SK-N-SH (cell line): Measurements from ENCODE around the gene CAST. TPM values are rescaled to one million over a fixed set of nuclear protein-coding genes. Genes with fewer than 3 reads are reported as not detected.

Experiments
- CTCF ChIA-PET: fragments of 300-600, 350-600 bp; formaldehyde crosslinking; extraction: SDS; loops from one replicate; lab custom pipeline; 2021; lab: Yijun Ruan, JAX
- POLR2A ChIA-PET: fragments of 350-600 bp; sonication (Branson Sonifier 250); formaldehyde crosslinking; extraction: SDS; loops from one replicate; lab custom pipeline; 2020; ENCODE audit warnings: antibody characterized with exemption, inconsistent platforms; lab: Yijun Ruan, JAX
- DNase-seq: peaks from one replicate; pipeline ENCODE4 v3.0.0; 2012
- H2AFZ ChIP-seq: fragments of 200-600 bp; sonication (generic); 2 replicates; pipeline ENCODE4 v1.8.1; 2016; ENCODE audit warnings: antibody characterized with exemption, mild to moderate bottlenecking, low read depth
- H3F3A ChIP-seq: fragments of 200-600 bp; sonication (generic); replicated peaks from 2 replicates; pipeline ENCODE3; 2016; ENCODE audit warnings: antibody characterized with exemption, mild to moderate bottlenecking; ENCODE audit not compliant: insufficient read depth
- H3K27ac ChIP-seq, 2 experiments: fragments of 200-500 bp in 1 of 2; fragments of 200-600 bp in 1 of 2; sonication (Bioruptor generic) in 1 of 2; sonication (generic), shearing (Covaris generic) in 1 of 2; 2 replicates each; pipeline versions ENCODE4 v1.5.1 to v1.6.1; 2014 to 2016; ENCODE audit warnings: low read depth in 2 of 2, inconsistent platforms in 1 of 2, low read length in 1 of 2, mild to moderate bottlenecking in 1 of 2, mixed read lengths in 1 of 2
- H3K27me3 ChIP-seq: fragments of 200-600 bp; sonication (generic), shearing (Covaris generic); 2 replicates; pipeline ENCODE4 v1.6.1; 2016; ENCODE audit warnings: mixed run types; ENCODE audit not compliant: insufficient read depth
- H3K36me3 ChIP-seq, 2 experiments: fragments of 200-500 bp in 1 of 2; fragments of 200-600 bp in 1 of 2; sonication (Bioruptor generic) in 1 of 2; sonication (generic) in 1 of 2; replicated peaks in 1 of 2; 2 replicates each; pipeline versions ENCODE3 to v1.5.1; 2014 to 2016; ENCODE audit warnings: low read length in 1 of 2, mild to moderate bottlenecking in 1 of 2; ENCODE audit not compliant: insufficient read depth in 2 of 2, control insufficient read depth in 1 of 2
- H3K4me1 ChIP-seq, 2 experiments: fragments of 200-500 bp in 1 of 2; fragments of 200-600 bp in 1 of 2; sonication (Bioruptor generic) in 1 of 2; sonication (generic), shearing (Covaris generic) in 1 of 2; 2 replicates each; pipeline versions ENCODE4 v1.5.1 to v1.6.1; 2014 to 2016; ENCODE audit warnings: low read depth in 1 of 2, low read length in 1 of 2, mixed run types in 1 of 2; ENCODE audit not compliant: insufficient read depth in 2 of 2, control insufficient read depth in 1 of 2
- H3K4me2 ChIP-seq: fragments of 200-600 bp; sonication (generic), shearing (Covaris generic); 2 replicates; pipeline ENCODE4 v1.6.1; 2017; ENCODE audit warnings: mixed run types
- H3K4me3 ChIP-seq, 2 experiments: fragments of 200-500 bp in 1 of 2; fragments of 200-600 bp in 1 of 2; sonication (Bioruptor generic) in 1 of 2; sonication (generic), shearing (Covaris generic) in 1 of 2; 2 replicates each; pipeline versions ENCODE4 v1.5.1 to v1.8.1; 2014 to 2016; ENCODE audit warnings: low read depth in 2 of 2, inconsistent platforms in 1 of 2, low read length in 1 of 2, mild to moderate bottlenecking in 1 of 2, mixed read lengths in 1 of 2, moderate library complexity in 1 of 2
- H3K79me2 ChIP-seq: fragments of 200-600 bp; sonication (generic); 2 replicates; pipeline ENCODE4 v1.8.1; 2017; ENCODE audit warnings: mild to moderate bottlenecking; ENCODE audit not compliant: insufficient read depth
- H3K9ac ChIP-seq: fragments of 200-600 bp; sonication (generic); 2 replicates; pipeline ENCODE4 v1.6.1; 2017; ENCODE audit warnings: mixed run types
- H3K9me2 ChIP-seq: fragments of 200-600 bp; sonication (generic); 2 replicates; pipeline ENCODE4 v1.6.1; 2017; ENCODE audit warnings: mixed run types
- H3K9me3 ChIP-seq: fragments of 200-600 bp; sonication (generic); 2 replicates; pipeline ENCODE4 v1.6.1; 2017; ENCODE audit warnings: mixed run types, mild to moderate bottlenecking, moderate library complexity
- H4K20me1 ChIP-seq: fragments of 200-600 bp; sonication (generic); 2 replicates; pipeline ENCODE4 v1.6.1; 2017; ENCODE audit warnings: mild to moderate bottlenecking, mixed run types; ENCODE audit not compliant: insufficient read depth
- ELF1 ChIP-seq: IDR thresholded peaks from 2 replicates; pipeline ENCODE4 v1.4.0; 2012
- EP300 ChIP-seq, 2 experiments: IDR thresholded peaks; 2 replicates each; pipeline versions ENCODE4 v1.4.0 to v1.6.1; 2012; ENCODE audit warnings: borderline replicate concordance in 1 of 2, low read depth in 1 of 2, low read length in 1 of 2
- FOSL2 ChIP-seq: IDR thresholded peaks from 2 replicates; pipeline ENCODE4 v1.4.0; 2012; ENCODE audit warnings: low read depth, mild to moderate bottlenecking, moderate library complexity, borderline replicate concordance
- FOXJ3 ChIP-seq: sonication (generic); formaldehyde crosslinking; IDR thresholded peaks from 2 replicates; pipeline ENCODE4 v1.5.1; 2020; ENCODE audit warnings: mild to moderate bottlenecking, missing genetic modification reagents
- GABPA ChIP-seq: IDR thresholded peaks from 2 replicates; pipeline ENCODE4 v1.4.0; 2012; ENCODE audit warnings: low read depth, mild to moderate bottlenecking
- NFIC ChIP-seq: IDR thresholded peaks from 2 replicates; pipeline ENCODE4 v1.4.0; 2012; ENCODE audit warnings: borderline replicate concordance
- RFX5 ChIP-seq: IDR thresholded peaks from 2 replicates; pipeline ENCODE4 v1.6.1; 2012; ENCODE audit warnings: mild to moderate bottlenecking, improper control_type of control experiment, low read length
- SMC3 ChIP-seq: IDR thresholded peaks from 2 replicates; pipeline ENCODE4 v1.6.1; 2012; ENCODE audit warnings: low read depth, low read length, improper control_type of control experiment
- TCF12 ChIP-seq: IDR thresholded peaks from 2 replicates; pipeline ENCODE4 v1.4.0; 2012
- TEAD4 ChIP-seq: IDR thresholded peaks from 2 replicates; pipeline ENCODE4 v1.4.0; 2012; ENCODE audit warnings: mild to moderate bottlenecking, borderline replicate concordance; ENCODE audit not compliant: insufficient read depth
- YY1 ChIP-seq: IDR thresholded peaks from 2 replicates; pipeline ENCODE4 v1.4.0; 2012; ENCODE audit warnings: low read depth, mild to moderate bottlenecking
- WGBS: methylation state at CpG from one replicate; pipeline ENCODE4 v1.1.6; 2017; ENCODE audit warnings: low lambda C conversion rate; 5-methylcytosine and 5-hydroxymethylcytosine counted together
- polyA plus RNA-seq, 3 experiments: library from polyadenylated mRNA; depleted of rRNA; stranded (reverse); fragments of >200 nt; gene quantifications; 2 replicates each; pipeline ENCODE4 v1.2.3, GENCODE V29; 2012
- TF ChIP-seq, protein P1 (sequence below): IDR thresholded peaks from 2 replicates; pipeline ENCODE4 v1.4.0; 2012; ENCODE audit warnings: low read depth, borderline replicate concordance
- TF ChIP-seq, protein P2 (sequence below): IDR thresholded peaks from 2 replicates; pipeline ENCODE4; 2012
- TF ChIP-seq, protein P3 (sequence below): IDR thresholded peaks from 2 replicates; pipeline ENCODE4 v1.4.0; 2012; ENCODE audit warnings: low read depth
- TF ChIP-seq, protein P4 (sequence below): IDR thresholded peaks from 2 replicates; pipeline ENCODE4 v1.6.1; 2012; ENCODE audit warnings: mild to moderate bottlenecking, low read depth, low read length, moderate library complexity
- TF ChIP-seq, protein P5 (sequence below): IDR thresholded peaks from 2 replicates; pipeline ENCODE4 v1.4.0; 2012; ENCODE audit warnings: low read depth, borderline replicate concordance

Gene CAST
- polyA plus RNA-seq, 1 of the 3 experiments (the other 2 are of a cell fraction): 82.9 TPM

DNA sequence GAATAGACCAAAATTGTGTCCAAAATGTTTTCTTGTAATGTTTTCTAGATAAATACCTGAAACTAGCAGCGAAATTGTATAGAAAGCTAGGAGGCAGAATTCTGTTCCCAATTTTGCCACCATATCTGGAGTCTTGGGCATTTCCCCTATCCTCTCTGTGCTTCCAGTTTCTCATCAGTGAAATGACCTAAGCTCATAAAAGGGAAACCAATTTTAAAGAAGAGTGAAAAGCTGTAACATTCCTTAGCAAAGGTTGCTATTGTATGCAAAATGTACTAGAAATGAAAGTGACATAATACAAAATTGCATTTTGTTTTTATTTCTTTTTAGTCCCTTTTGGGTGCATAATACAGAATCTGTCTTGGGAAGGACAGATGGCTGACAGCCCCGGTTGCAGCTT lies 36.8 kb upstream of the CAST start (continued):
- TF ChIP-seq, protein P1, sequence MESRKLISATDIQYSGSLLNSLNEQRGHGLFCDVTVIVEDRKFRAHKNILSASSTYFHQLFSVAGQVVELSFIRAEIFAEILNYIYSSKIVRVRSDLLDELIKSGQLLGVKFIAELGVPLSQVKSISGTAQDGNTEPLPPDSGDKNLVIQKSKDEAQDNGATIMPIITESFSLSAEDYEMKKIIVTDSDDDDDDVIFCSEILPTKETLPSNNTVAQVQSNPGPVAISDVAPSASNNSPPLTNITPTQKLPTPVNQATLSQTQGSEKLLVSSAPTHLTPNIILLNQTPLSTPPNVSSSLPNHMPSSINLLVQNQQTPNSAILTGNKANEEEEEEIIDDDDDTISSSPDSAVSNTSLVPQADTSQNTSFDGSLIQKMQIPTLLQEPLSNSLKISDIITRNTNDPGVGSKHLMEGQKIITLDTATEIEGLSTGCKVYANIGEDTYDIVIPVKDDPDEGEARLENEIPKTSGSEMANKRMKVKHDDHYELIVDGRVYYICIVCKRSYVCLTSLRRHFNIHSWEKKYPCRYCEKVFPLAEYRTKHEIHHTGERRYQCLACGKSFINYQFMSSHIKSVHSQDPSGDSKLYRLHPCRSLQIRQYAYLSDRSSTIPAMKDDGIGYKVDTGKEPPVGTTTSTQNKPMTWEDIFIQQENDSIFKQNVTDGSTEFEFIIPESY: no peak
- no peak for TF ChIP-seq FOXJ3 (CRISPR knock-in tag)
- TF ChIP-seq RFX5: no peak

DNA sequence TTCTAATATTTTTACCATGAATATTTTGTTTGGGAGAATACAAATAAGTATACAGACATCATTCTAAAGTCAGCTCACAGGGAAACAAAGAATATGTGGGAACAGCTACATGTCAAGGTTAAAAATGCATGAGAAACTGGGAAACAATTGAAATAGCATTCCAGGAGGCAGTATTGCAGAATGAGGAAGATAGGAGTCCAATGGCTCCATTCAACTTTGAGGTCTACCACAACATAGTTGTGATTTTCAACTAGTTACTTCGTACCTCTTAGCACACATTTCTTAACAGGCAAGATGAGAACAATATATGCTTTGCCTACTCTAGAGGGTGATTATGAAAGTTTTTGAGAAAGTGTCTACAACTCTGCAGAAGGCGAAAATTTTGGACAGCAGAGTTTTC lies 35.2 kb upstream of the CAST start:
- no peak for DNase-seq
- Histone ChIP-seq H3K9me3 (no peaks in the 10 kb centered on the region), H3K27me3 (no peaks in the 10 kb centered on the region), H3K9me2 (no peaks in the 10 kb centered on the region), H3K36me3 (no peaks in the 10 kb centered on the region), H3K79me2 (no peaks in the 10 kb centered on the region), H4K20me1 (no peaks in the 10 kb centered on the region), H2AFZ (no peak overlapping the region), H3K4me3 (no peak overlapping the region), H3F3A (peaks cover 23% of the 10 kb centered on the region), H3K27ac (peak overlapping the region in 1 of 2 experiments; percentile 77; a peak in 2 of 4 replicates), H3K9ac (peak overlapping the region; percentile 33), H3K4me2 (0 out of 2 replicates have a peak overlapping the region, but pooled peaks have one; percentile 22), H3K4me1 (peaks cover 0 to 45% of the 10 kb centered on the region in 2 experiments; a peak in 2 of 4 replicates)
- CTCF ChIA-PET: interaction anchor here (0.9 kb wide), 1 partner anchor 28 kb away, joined by 3 read pairs; no protein-coding TSS in a partner anchor
- TF ChIP-seq, protein P2, sequence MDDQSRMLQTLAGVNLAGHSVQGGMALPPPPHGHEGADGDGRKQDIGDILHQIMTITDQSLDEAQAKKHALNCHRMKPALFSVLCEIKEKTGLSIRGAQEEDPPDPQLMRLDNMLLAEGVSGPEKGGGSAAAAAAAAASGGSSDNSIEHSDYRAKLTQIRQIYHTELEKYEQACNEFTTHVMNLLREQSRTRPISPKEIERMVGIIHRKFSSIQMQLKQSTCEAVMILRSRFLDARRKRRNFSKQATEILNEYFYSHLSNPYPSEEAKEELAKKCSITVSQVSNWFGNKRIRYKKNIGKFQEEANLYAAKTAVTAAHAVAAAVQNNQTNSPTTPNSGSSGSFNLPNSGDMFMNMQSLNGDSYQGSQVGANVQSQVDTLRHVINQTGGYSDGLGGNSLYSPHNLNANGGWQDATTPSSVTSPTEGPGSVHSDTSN: peak; percentile 33; the same call in 1 of the 2 replicates
- TF ChIP-seq ELF1 (0 out of 2 replicates have a peak, but pooled peaks have one; percentile 8), NFIC (no peak), FOXJ3 (CRISPR knock-in tag) (no peak), RFX5 (no peak), TCF12 (peak; percentile 35; the same call in 1 of the 2 replicates), TEAD4 (peak; percentile 66; the same call in 1 of the 2 replicates), GABPA (no peak), YY1 (no peak), FOSL2 (peak; percentile 28; the same call in 1 of the 2 replicates), SMC3 (no peak), EP300 (IDR thresholded peaks at IDR 0.05; ENCODE audit: borderline replicate concordance in 1 of 2, low read depth in 1 of 2, low read length in 1 of 2) (peak in 1 of 2 experiments; percentile 52; a peak in 1 of 4 replicates)
- TF ChIP-seq, protein P3, sequence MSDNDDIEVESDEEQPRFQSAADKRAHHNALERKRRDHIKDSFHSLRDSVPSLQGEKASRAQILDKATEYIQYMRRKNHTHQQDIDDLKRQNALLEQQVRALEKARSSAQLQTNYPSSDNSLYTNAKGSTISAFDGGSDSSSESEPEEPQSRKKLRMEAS: no peak
- TF ChIP-seq, protein P4, sequence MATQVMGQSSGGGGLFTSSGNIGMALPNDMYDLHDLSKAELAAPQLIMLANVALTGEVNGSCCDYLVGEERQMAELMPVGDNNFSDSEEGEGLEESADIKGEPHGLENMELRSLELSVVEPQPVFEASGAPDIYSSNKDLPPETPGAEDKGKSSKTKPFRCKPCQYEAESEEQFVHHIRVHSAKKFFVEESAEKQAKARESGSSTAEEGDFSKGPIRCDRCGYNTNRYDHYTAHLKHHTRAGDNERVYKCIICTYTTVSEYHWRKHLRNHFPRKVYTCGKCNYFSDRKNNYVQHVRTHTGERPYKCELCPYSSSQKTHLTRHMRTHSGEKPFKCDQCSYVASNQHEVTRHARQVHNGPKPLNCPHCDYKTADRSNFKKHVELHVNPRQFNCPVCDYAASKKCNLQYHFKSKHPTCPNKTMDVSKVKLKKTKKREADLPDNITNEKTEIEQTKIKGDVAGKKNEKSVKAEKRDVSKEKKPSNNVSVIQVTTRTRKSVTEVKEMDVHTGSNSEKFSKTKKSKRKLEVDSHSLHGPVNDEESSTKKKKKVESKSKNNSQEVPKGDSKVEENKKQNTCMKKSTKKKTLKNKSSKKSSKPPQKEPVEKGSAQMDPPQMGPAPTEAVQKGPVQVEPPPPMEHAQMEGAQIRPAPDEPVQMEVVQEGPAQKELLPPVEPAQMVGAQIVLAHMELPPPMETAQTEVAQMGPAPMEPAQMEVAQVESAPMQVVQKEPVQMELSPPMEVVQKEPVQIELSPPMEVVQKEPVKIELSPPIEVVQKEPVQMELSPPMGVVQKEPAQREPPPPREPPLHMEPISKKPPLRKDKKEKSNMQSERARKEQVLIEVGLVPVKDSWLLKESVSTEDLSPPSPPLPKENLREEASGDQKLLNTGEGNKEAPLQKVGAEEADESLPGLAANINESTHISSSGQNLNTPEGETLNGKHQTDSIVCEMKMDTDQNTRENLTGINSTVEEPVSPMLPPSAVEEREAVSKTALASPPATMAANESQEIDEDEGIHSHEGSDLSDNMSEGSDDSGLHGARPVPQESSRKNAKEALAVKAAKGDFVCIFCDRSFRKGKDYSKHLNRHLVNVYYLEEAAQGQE: no peak
- TF ChIP-seq, protein P5, sequence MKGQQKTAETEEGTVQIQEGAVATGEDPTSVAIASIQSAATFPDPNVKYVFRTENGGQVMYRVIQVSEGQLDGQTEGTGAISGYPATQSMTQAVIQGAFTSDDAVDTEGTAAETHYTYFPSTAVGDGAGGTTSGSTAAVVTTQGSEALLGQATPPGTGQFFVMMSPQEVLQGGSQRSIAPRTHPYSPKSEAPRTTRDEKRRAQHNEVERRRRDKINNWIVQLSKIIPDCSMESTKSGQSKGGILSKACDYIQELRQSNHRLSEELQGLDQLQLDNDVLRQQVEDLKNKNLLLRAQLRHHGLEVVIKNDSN: no peak
- TF ChIP-seq, protein P1: no peak
- POLR2A ChIA-PET: no interaction called here
- WGBS: 90% methylated on average over 2 of the region's 2 CpGs
